ENCODE results near the gene TESK1.

GRCh38 chr9:35574578-35575122 is 30.4 kb upstream of the TESK1 start:
- TF ChIP-seq EZH2 (IDR thresholded peaks at IDR 0.05) (no peak), CTCF (IDR thresholded peaks at IDR 0.05) (no peak), EZH2phosphoT487 (IDR thresholded peaks at IDR 0.05) (no peak)

Data from neural progenitor cell (in vitro differentiated cells).